Fibroblast of mammary gland (primary cell): ENCODE measurements around the gene GUK1.
A peak's percentile ranks its signal among the peaks of the same experiment; 100 is the strongest.

Source experiments
- DNase-seq: peaks from one replicate; pipeline ENCODE4 v3.0.0-alpha.2; 2010; ENCODE audit warnings: low read depth
- H3K4me3 ChIP-seq: 2 replicates; pipeline ENCODE4 v1.5.1; 2011; ENCODE audit warnings: low read depth, mild to moderate bottlenecking, low read length, moderate library complexity; ENCODE audit not compliant: control insufficient read depth
- TF ChIP-seq, protein P1 (sequence below): conservative IDR thresholded peaks from 2 replicates; pipeline ENCODE4 v1.5.1; 2011; ENCODE audit warnings: low read depth, low read length, inconsistent platforms; ENCODE audit not compliant: control insufficient read depth, insufficient read depth

The GUK1 gene, protein sequence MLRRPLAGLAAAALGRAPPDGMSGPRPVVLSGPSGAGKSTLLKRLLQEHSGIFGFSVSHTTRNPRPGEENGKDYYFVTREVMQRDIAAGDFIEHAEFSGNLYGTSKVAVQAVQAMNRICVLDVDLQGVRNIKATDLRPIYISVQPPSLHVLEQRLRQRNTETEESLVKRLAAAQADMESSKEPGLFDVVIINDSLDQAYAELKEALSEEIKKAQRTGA

DNA sequence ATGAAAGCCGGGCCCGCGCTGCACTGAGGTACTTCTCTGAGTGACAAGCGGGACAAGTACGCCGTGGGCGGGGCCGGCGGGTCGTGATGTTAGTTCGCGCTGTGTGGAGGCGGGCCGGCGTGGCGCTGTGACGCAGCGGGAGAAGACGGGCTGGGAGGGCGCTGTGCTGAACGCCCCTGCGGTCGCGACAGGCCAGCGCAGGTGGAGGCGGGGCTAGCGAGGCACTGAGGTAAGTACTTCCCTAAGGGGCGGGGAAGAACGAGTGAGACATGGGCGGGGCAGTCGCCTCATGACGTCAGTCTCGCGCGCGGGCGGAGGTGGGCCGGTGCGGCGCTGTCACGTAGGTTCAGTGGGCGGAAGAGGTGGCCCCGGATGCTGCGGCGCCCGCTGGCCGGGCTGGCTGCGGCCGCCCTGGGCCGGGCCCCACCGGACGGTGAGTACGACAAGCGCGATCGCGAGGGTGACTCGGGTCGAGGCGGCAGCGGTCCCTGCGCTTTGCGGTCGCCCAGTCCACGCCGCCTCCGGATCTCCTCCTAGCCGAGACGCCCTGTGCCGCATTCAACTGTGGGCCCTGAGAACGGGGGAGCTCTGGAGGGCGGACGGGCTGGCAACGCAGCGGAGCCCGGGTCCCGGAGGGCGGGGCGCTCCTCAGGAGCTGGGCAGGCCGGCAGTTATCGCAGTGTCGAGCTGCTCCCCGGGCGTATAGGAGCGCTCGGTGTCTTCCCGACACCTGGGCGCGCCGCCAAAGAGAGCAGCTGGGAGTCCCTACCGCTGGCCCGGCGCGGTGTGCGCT, at the start of gene GUK1:
TSS of gene GUK1 (plus strand) at position 349 of the 793 bp plus-strand sequence. CDS start at position 373, 24 bp downstream.
- peak within 1 kb of the TSS; percentile 89 for H3K4me3 ChIP-seq
- DNase-seq = peak; percentile 99
- TF ChIP-seq, protein P1, sequence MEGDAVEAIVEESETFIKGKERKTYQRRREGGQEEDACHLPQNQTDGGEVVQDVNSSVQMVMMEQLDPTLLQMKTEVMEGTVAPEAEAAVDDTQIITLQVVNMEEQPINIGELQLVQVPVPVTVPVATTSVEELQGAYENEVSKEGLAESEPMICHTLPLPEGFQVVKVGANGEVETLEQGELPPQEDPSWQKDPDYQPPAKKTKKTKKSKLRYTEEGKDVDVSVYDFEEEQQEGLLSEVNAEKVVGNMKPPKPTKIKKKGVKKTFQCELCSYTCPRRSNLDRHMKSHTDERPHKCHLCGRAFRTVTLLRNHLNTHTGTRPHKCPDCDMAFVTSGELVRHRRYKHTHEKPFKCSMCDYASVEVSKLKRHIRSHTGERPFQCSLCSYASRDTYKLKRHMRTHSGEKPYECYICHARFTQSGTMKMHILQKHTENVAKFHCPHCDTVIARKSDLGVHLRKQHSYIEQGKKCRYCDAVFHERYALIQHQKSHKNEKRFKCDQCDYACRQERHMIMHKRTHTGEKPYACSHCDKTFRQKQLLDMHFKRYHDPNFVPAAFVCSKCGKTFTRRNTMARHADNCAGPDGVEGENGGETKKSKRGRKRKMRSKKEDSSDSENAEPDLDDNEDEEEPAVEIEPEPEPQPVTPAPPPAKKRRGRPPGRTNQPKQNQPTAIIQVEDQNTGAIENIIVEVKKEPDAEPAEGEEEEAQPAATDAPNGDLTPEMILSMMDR = no peak

DNA sequence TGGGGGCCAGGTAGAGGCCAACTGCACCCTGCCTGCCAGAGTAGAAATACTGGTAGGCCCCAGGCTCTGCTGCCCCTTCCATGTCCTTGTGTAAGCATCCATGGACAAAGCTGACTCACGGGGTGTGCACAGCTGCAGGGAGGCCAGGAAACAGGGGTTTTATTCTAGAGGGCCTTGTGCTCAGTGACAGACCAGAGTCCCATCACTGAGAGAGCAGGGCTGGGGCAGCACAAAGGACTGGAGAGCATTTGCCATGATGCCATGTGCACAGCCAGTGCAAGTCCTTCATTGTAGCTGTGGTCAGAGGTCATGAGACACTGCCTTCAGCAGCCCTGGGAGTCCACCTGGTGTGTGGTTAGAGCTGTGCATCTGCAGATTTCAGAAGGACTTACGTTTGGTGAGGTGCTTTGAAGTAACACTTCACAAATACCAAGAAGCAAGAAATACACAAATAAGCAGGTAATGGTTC, 49.4 kb upstream of the GUK1 start:
- DNase-seq = peak; percentile 48
- H3K4me3 ChIP-seq = no peak overlapping the region
- TF ChIP-seq, protein P1 = no peak

DNA sequence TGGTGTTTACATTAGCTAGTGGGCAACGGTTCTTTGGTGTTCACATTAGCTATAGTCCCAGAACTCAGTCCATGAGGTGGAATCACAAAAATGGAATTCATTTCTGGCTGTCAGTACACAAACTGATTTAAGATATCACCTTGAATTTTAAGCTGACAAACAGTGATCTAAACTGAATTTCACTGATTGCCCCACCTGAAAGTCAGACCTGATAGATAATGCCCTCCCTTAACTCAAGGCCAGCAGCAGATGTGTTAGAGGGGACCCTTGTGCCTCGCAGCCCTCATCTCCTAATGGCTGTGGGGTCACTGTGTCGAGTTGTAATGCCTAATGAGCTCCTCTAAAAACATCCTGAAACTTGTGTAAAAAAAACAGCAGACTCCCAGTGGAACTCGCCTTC, 49.0 kb upstream of the GUK1 start:
- no peak for DNase-seq
- H3K4me3 ChIP-seq = no peak overlapping the region
- TF ChIP-seq, protein P1 = no peak

DNA sequence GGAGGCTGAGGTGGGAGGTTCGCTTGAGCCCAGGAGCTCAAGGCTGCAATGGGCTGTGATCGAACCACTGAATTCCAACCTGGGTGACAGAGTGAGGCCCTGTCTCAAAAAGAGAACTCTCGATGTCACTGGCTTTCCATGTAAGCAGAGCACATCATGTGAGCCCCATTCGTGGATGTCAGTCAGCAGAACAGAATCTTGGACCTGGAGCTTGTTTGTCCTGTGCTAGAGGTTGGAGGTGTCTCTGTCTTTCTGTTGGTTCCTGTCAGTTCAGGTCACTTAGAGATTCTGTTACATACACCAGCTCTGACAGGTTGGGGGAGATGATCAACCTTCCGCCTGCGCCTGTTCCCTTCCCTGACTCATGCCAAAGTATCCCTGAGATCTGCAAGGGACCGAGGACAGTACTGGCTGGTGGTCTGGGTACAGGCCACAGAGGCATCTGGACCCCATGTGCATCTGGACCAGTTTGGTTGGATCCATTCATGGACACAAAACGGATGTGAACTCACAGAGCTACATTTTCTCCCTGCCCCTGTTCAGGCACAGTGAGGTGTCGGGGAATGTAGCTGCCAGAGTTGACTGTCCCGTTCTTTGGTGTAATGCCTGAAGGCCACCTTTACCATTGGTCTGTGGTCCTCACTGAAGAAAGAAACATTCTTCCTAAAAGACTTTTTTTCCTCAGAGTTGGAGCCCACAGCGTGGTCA, 47.6 kb upstream of the GUK1 start:
- DNase-seq = no peak
- TF ChIP-seq, protein P1 = no peak
- H3K4me3 ChIP-seq = no peak overlapping the region

DNA sequence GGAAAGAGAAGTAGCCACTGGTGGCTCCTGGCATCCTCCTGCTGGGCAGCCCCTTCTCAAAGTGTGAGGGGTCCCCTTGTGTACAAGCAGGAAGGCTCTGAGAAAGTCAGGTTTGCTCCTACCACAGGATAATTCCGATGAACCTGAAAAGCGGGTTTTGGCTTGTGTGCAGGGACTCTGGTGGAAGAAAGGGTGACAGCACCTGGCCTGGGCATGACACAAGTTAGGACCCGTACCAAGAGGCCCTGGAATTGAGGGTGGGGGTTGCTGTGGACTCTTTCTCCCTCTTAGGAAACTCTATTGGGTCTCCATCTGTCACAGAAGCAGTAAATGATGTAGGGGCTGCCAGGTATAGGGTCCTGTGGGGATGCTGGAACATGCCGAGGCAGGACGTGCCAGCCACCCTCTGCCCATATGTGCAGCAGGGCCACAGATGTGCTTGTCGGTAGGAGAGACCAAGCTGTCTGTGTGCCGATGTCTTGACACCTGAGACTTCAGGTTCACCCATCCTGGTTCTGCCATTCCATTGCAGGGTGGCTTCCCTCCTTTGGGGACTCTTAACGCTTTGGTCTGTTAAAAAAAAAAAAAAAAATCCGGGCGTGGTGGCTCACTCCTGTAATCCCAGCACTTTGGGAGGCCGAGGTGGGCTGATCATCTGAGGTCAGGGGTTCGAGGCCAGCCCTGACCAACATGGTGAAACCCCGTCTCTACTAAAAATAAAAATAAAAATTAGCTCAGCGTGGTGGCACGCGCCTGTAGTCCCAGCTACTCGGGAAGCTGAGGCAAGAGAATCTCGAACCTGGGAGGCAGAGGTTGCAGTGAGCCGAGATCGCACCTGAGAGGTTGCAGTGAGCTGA, 46.8 kb upstream of the GUK1 start:
- TF ChIP-seq, protein P1 = no peak
- no peak overlapping the region for H3K4me3 ChIP-seq
- no peak for DNase-seq
